Left lung (tissue), 14 donors: ENCODE data around the gene CENPF. TPM values are rescaled to one million over a fixed set of nuclear protein-coding genes. Genes with fewer than 3 reads are reported as not detected.
A peak's percentile ranks its signal among the peaks of the same experiment; 100 is the strongest.

Experiments used
- ATAC-seq: fragments of 200-7000 bp; cut with Tn5 transposase; one replicate; pipeline ENCODE4 v1.9.1; 2020; ENCODE audit warnings: moderate library complexity
- DNase-seq, 4 donors: peaks; one replicate each; pipeline ENCODE4 v3.0.0-alpha.2; 2013 to 2020
- H3K27ac ChIP-seq, 2 donors: fragments of 200-600 bp; sonication (generic) in 1 of 2; one replicate each; pipeline versions ENCODE4 v1.5.0 to v1.8.0; 2020 to 2021
- H3K27me3 ChIP-seq, 2 donors: fragments of 200-600 bp; sonication (generic) in 1 of 2; one replicate each; pipeline versions ENCODE4 v1.5.0 to v1.8.0; 2020 to 2021
- H3K36me3 ChIP-seq, 2 donors: fragments of 200-600 bp; sonication (generic) in 1 of 2; one replicate each; pipeline versions ENCODE4 v1.5.0 to v1.8.0; 2020 to 2021
- H3K4me1 ChIP-seq, 2 donors: fragments of 200-600 bp; one replicate each; pipeline ENCODE4 v1.8.0; 2021
- H3K4me3 ChIP-seq, 2 donors: fragments of 200-600 bp; sonication (generic) in 1 of 2; one replicate each; pipeline versions ENCODE4 v1.5.0 to v1.8.0; 2020 to 2021; ENCODE audit warnings: mild to moderate bottlenecking in 1 of 2
- H3K9me3 ChIP-seq, 2 donors: fragments of 200-600 bp; sonication (generic) in 1 of 2; one replicate each; pipeline versions ENCODE4 v1.5.0 to v1.8.0; 2020 to 2021
- CTCF ChIP-seq, 2 donors: fragments of 200-600 bp; sonication (generic) in 1 of 2; IDR thresholded peaks; one replicate each; pipeline versions ENCODE4 v1.5.0 to v1.8.0; 2021; ENCODE audit warnings: antibody characterized with exemption in 2 of 2
- intact Hi-C, 2 donors: fragments of 100-400 bp; cut with DNase I; formaldehyde crosslinking; loops; one replicate each; pipeline versions ENCODE4 v1.11.2 to v1.14.2; 2022
- long read RNA-seq, 12 donors: library from polyadenylated mRNA in 2 of 12; unstranded in 2 of 12; transcript quantifications; one replicate each; pipeline ENCODE4 v2.0.0 and lab custom pipeline, GENCODE V29; 2019 to 2026
- polyA plus RNA-seq, 6 donors: library from polyadenylated mRNA; unstranded; fragments of 120-200 nt; gene quantifications; one replicate each; pipeline ENCODE4 v1.2.1, GENCODE V29; 2013; ENCODE audit not compliant: insufficient read length in 6 of 6
- total RNA-seq, 2 donors: library from RNA; stranded (reverse); fragmentation: NEBNext Ultra II Directional; extraction: Animal tissue kit (Norgen Biotek cat#: 25700); gene quantifications; one replicate each; pipeline ENCODE4 v1.2.1, GENCODE V29; 2021
- donor health status: DM: no; HTN: yes; CAD: no.
- donor health status: DM: no; HTN: no; CAD: no.

Gene CENPF
- total RNA-seq (10 to 100 TPM in 1 of 2 donors, 1 to 10 TPM in 1; 3.4 to 15.0 TPM), polyA plus RNA-seq (100 to 1,000 TPM in 1 of 6 donors, 10 to 100 TPM in 5; 37.7 to 157 (median 71.0) TPM)
- long read RNA-seq, donor 1, transcript CENPF-202 (3 exons, 689 nt): major isoform, 5 of 20 reads
- long read RNA-seq, donor 1, partial matches to known transcripts: 15 of 20 reads
- long read RNA-seq, donor 1, other reads (novel, unspliced or antisense): 0 of 20 reads
- long read RNA-seq, donor 2, partial matches to known transcripts: 63 of 66 reads
- long read RNA-seq, donor 2, other reads (novel, unspliced or antisense): 0 of 66 reads
- long read RNA-seq, donor 3: 0 reads
- long read RNA-seq, donor 4, partial matches to known transcripts: 3 of 4 reads
- long read RNA-seq, donor 4, other reads (novel, unspliced or antisense): 0 of 4 reads
- long read RNA-seq, donor 5, partial matches to known transcripts: 6 of 8 reads
- long read RNA-seq, donor 5, other reads (novel, unspliced or antisense): 0 of 8 reads
- long read RNA-seq, donor 6, transcript CENPF-202 (3 exons, 689 nt): major isoform, 5 of 18 reads
- long read RNA-seq, donor 6, partial matches to known transcripts: 13 of 18 reads
- long read RNA-seq, donor 6, other reads (novel, unspliced or antisense): 0 of 18 reads
- long read RNA-seq, donor 7: 0 reads
- long read RNA-seq, donor 8: 0 reads
- long read RNA-seq, donor 9: 0 reads
- long read RNA-seq, donor 10, partial matches to known transcripts: 1 of 2 reads
- long read RNA-seq, donor 10, other reads (novel, unspliced or antisense): 0 of 2 reads
- long read RNA-seq, donor 11: 0 reads
- long read RNA-seq, donor 12: 0 reads

GRCh38 chr1:214602764-214603657, at the start of gene CENPF:
Gene CENPF (plus strand): TSS chr1:214603195. CDS start chr1:214613755, 10,560 bp downstream.
- DNase-seq (peak; percentile 93 to 99 (median 96)), ATAC-seq (peak; percentile 99)
- H3K4me3 ChIP-seq: peak within 1 kb of the TSS; percentile 70 to 80
- H3K4me1 ChIP-seq: peaks cover 0 to 14% of the 10 kb centered on the region in 2 donors
- intact Hi-C loops: no loop called here
- no peaks in the 10 kb centered on the region for H3K36me3 ChIP-seq
- H3K27ac ChIP-seq: no peak within 1 kb of the TSS
- H3K27me3 ChIP-seq: no peaks in the 10 kb centered on the region
- peak in 1 of 2 donors; percentile 20 for TF ChIP-seq CTCF (IDR thresholded peaks at IDR 0.05)
- H3K9me3 ChIP-seq: no peaks in the 10 kb centered on the region

- H3K9me3 ChIP-seq: no peaks in the 10 kb centered on the region
- peak; percentile 71 for ATAC-seq
- H3K36me3 ChIP-seq: no peaks in the 10 kb centered on the region
- no peak overlapping the region for H3K27ac ChIP-seq
- no peak for TF ChIP-seq CTCF (IDR thresholded peaks at IDR 0.05)
- H3K27me3 ChIP-seq: peaks cover 0 to under 1% of the 10 kb centered on the region in 2 donors
- no peak for DNase-seq
- intact Hi-C loops: no loop called here
- H3K4me3 ChIP-seq: no peak overlapping the region
- no peaks in the 10 kb centered on the region for H3K4me1 ChIP-seq
These were observed 44.9 kb upstream of the CENPF start for GRCh38 chr1:214557952-214558735.

- intact Hi-C loops: no loop called here
- Histone ChIP-seq H3K27ac (no peak overlapping the region), H3K4me1 (no peaks in the 10 kb centered on the region), H3K27me3 (no peaks in the 10 kb centered on the region), H3K36me3 (no peaks in the 10 kb centered on the region), H3K4me3 (no peak overlapping the region), H3K9me3 (no peaks in the 10 kb centered on the region)
- ATAC-seq (no peak), DNase-seq (no peak)
- no peak for TF ChIP-seq CTCF (IDR thresholded peaks at IDR 0.05)
These were observed 39.1 kb upstream of the CENPF start for GRCh38 chr1:214563881-214564280.

GRCh38 chr1:214565310-214565709, 37.7 kb upstream of the CENPF start:
- Histone ChIP-seq H3K27ac (no peak overlapping the region), H3K9me3 (no peaks in the 10 kb centered on the region), H3K36me3 (no peaks in the 10 kb centered on the region), H3K4me3 (no peak overlapping the region), H3K27me3 (no peaks in the 10 kb centered on the region), H3K4me1 (no peaks in the 10 kb centered on the region)
- TF ChIP-seq CTCF (IDR thresholded peaks at IDR 0.05): no peak
- ATAC-seq (no peak), DNase-seq (no peak)
- intact Hi-C loops: no loop called here
